Measurements from ENCODE around the gene MED31. TPM values are rescaled to one million over a fixed set of nuclear protein-coding genes. Genes with fewer than 3 reads are reported as not detected.
A peak's percentile ranks its signal among the peaks of the same experiment; 100 is the strongest.

MED31 gene
- total RNA-seq, 1 experiment from 2014 or later, result 10.6 TPM

- ATAC-seq (no peak), DNase-seq (ENCODE audit: low spot score) (no peak)
- TF ChIP-seq ZNF121 (CRISPR knock-in tag; IDR thresholded peaks at IDR 0.05) (0 out of 2 replicates have a peak, but pooled peaks have one; percentile 47), E2F1 (CRISPR knock-in tag; IDR thresholded peaks at IDR 0.05) (no peak)
- TF ChIP-seq, protein P1, sequence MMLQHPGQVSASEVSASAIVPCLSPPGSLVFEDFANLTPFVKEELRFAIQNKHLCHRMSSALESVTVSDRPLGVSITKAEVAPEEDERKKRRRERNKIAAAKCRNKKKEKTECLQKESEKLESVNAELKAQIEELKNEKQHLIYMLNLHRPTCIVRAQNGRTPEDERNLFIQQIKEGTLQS (CRISPR knock-in tag; conservative IDR thresholded peaks at IDR 0.05), result no peak
- TF ChIP-seq, protein P2, sequence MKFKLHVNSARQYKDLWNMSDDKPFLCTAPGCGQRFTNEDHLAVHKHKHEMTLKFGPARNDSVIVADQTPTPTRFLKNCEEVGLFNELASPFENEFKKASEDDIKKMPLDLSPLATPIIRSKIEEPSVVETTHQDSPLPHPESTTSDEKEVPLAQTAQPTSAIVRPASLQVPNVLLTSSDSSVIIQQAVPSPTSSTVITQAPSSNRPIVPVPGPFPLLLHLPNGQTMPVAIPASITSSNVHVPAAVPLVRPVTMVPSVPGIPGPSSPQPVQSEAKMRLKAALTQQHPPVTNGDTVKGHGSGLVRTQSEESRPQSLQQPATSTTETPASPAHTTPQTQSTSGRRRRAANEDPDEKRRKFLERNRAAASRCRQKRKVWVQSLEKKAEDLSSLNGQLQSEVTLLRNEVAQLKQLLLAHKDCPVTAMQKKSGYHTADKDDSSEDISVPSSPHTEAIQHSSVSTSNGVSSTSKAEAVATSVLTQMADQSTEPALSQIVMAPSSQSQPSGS (CRISPR knock-in tag; IDR thresholded peaks at IDR 0.05; ENCODE audit: borderline replicate concordance, low read depth), result no peak
- Mint-ChIP-seq H3K27me3 (ENCODE audit: low read depth) (no peaks in the 10 kb centered on the region), H3K27ac (no peak overlapping the region), H3K4me3 (no peak overlapping the region), H3K36me3 (peaks cover 37% of the 10 kb centered on the region), H3K4me1 (no peaks in the 10 kb centered on the region), H3K9me3 (no peaks in the 10 kb centered on the region)
- ChIA-PET POLR2A (no interaction called here), CTCF (no interaction called here)
Observed at GRCh38 chr17:6611231-6611630, 40.2 kb downstream of the MED31 start.

GRCh38 chr17:6610011-6610410 is 41.4 kb downstream of the MED31 start:
- Mint-ChIP-seq H3K4me1 (no peaks in the 10 kb centered on the region), H3K27ac (no peak overlapping the region), H3K36me3 (peaks cover 43% of the 10 kb centered on the region), H3K4me3 (no peak overlapping the region), H3K27me3 (ENCODE audit: low read depth) (no peaks in the 10 kb centered on the region), H3K9me3 (no peaks in the 10 kb centered on the region)
- ChIA-PET POLR2A (no interaction called here), CTCF (interaction anchor here (1.1 kb wide), 1 partner anchor 174 kb away, joined by 3 read pairs; no protein-coding TSS in a partner anchor)
- no peak for ATAC-seq
- no peak for DNase-seq (ENCODE audit: low spot score)
- TF ChIP-seq ZBTB43 (CRISPR knock-in tag; IDR thresholded peaks at IDR 0.05) (no peak), MYBL2 (CRISPR knock-in tag; IDR thresholded peaks at IDR 0.05) (no peak), CREM (CRISPR knock-in tag; IDR thresholded peaks at IDR 0.05) (no peak), FOXK1 (CRISPR knock-in tag; IDR thresholded peaks at IDR 0.05) (no peak), GRHL2 (CRISPR knock-in tag; IDR thresholded peaks at IDR 0.05; ENCODE audit: insufficient replicate concordance, severe bottlenecking) (no peak), ERG (CRISPR knock-in tag; IDR thresholded peaks at IDR 0.05) (no peak), ELF4 (CRISPR knock-in tag; IDR thresholded peaks at IDR 0.05; ENCODE audit: low read depth) (no peak), ARID4B (CRISPR knock-in tag; IDR thresholded peaks at IDR 0.05; ENCODE audit: borderline replicate concordance) (no peak), SMAD4 (CRISPR knock-in tag; IDR thresholded peaks at IDR 0.05) (no peak), CDX4 (CRISPR knock-in tag; IDR thresholded peaks at IDR 0.05; ENCODE audit: borderline replicate concordance) (no peak), ATF1 (CRISPR knock-in tag; IDR thresholded peaks at IDR 0.05) (no peak)
- TF ChIP-seq, protein P3, sequence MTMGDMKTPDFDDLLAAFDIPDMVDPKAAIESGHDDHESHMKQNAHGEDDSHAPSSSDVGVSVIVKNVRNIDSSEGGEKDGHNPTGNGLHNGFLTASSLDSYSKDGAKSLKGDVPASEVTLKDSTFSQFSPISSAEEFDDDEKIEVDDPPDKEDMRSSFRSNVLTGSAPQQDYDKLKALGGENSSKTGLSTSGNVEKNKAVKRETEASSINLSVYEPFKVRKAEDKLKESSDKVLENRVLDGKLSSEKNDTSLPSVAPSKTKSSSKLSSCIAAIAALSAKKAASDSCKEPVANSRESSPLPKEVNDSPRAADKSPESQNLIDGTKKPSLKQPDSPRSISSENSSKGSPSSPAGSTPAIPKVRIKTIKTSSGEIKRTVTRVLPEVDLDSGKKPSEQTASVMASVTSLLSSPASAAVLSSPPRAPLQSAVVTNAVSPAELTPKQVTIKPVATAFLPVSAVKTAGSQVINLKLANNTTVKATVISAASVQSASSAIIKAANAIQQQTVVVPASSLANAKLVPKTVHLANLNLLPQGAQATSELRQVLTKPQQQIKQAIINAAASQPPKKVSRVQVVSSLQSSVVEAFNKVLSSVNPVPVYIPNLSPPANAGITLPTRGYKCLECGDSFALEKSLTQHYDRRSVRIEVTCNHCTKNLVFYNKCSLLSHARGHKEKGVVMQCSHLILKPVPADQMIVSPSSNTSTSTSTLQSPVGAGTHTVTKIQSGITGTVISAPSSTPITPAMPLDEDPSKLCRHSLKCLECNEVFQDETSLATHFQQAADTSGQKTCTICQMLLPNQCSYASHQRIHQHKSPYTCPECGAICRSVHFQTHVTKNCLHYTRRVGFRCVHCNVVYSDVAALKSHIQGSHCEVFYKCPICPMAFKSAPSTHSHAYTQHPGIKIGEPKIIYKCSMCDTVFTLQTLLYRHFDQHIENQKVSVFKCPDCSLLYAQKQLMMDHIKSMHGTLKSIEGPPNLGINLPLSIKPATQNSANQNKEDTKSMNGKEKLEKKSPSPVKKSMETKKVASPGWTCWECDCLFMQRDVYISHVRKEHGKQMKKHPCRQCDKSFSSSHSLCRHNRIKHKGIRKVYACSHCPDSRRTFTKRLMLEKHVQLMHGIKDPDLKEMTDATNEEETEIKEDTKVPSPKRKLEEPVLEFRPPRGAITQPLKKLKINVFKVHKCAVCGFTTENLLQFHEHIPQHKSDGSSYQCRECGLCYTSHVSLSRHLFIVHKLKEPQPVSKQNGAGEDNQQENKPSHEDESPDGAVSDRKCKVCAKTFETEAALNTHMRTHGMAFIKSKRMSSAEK (CRISPR knock-in tag; IDR thresholded peaks at IDR 0.05; ENCODE audit: borderline replicate concordance), result no peak
- TF ChIP-seq, protein P4, sequence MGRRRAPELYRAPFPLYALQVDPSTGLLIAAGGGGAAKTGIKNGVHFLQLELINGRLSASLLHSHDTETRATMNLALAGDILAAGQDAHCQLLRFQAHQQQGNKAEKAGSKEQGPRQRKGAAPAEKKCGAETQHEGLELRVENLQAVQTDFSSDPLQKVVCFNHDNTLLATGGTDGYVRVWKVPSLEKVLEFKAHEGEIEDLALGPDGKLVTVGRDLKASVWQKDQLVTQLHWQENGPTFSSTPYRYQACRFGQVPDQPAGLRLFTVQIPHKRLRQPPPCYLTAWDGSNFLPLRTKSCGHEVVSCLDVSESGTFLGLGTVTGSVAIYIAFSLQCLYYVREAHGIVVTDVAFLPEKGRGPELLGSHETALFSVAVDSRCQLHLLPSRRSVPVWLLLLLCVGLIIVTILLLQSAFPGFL (CRISPR knock-in tag; IDR thresholded peaks at IDR 0.05; ENCODE audit: borderline replicate concordance), result no peak
- TF ChIP-seq, protein P1 (CRISPR knock-in tag; conservative IDR thresholded peaks at IDR 0.05), result no peak
